Thoracic aorta (tissue), 2 donors: ENCODE measurements around the gene BEND7. TPM values are rescaled to one million over a fixed set of nuclear protein-coding genes. Genes with fewer than 3 reads are reported as not detected.
"Not testable (repeated sequence)": the region's sequence is repeated elsewhere in the genome, so short reads cannot be mapped to it uniquely, and the experiment has no call there.

Experiments
- ATAC-seq: fragments of 150-250 bp; one replicate; pipeline ENCODE4 v1.8.0; 2017; ENCODE audit warnings: low read depth; ENCODE audit not compliant: insufficient number of reproducible peaks, low FRiP score
- DNase-seq: peaks from one replicate; pipeline ENCODE4 v3.0.0-alpha.2; 2020; ENCODE audit warnings: low spot score
- H3K27ac ChIP-seq, 2 donors: fragments of 200-600 bp; sonication (generic); 1 replicate in 1 of 2; 2 replicates in 1 of 2; pipeline ENCODE4 v1.5.1; 2016; ENCODE audit warnings: mild to moderate bottlenecking in 2 of 2, moderate library complexity in 2 of 2
- H3K27me3 ChIP-seq: fragments of 200-600 bp; sonication (generic); replicated peaks from 2 replicates; pipeline ENCODE4 v1.6.0; 2016; ENCODE audit warnings: mild to moderate bottlenecking; ENCODE audit not compliant: insufficient read depth
- H3K36me3 ChIP-seq: fragments of 200-600 bp; sonication (generic); one replicate; pipeline ENCODE4 v1.5.1; 2016
- H3K4me1 ChIP-seq, 2 donors: fragments of 200-600 bp; sonication (generic); 1 replicate in 1 of 2; 2 replicates in 1 of 2; pipeline versions ENCODE4 v1.5.1 to v1.6.0; 2016; ENCODE audit warnings: low read depth in 2 of 2, mild to moderate bottlenecking in 1 of 2; ENCODE audit not compliant: control insufficient read depth in 1 of 2
- H3K4me3 ChIP-seq: fragments of 200-600 bp; sonication (generic); 2 replicates; pipeline ENCODE4 v1.5.1; 2016; ENCODE audit warnings: mild to moderate bottlenecking
- H3K9me3 ChIP-seq: fragments of 200-600 bp; sonication (generic); 2 replicates; pipeline ENCODE4 v1.5.1; 2016
- total RNA-seq, 2 donors: library from RNA; depleted of rRNA; stranded (reverse); fragments of >200 nt; gene quantifications; one replicate each; pipeline versions ENCODE4 v1.1.0 to v1.2.3, GENCODE V29; 2016
- TF ChIP-seq, protein P1 (sequence below): fragments of 200-600 bp; sonication (generic); IDR thresholded peaks from one replicate; pipeline ENCODE4 v1.5.1; 2019; ENCODE audit warnings: antibody characterized with exemption

BEND7 gene
- total RNA-seq, 2 donors from 2014 or later: 15.3 to 38.5 TPM

DNA sequence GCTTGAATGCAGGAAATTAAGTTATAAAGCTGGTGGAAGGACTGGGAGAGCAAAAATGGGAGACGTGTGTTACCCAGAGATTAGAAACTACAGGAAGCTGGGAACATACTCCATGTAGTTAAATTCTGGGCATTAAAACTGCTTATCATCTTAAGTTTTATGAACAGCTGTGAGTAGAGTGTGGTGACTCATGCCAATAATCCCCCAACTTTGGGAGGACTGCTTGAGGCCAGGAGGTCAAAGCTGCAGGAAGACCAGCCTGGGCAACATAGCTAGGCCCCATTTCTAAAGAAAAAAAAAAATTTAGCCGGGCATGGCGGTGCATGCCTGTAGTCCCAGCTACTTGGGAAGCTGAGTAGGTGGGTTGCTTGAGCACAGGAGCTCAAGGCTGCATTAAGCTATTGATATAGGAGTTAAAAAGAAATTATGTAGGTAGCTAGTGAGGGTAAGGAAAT lies 124.5 kb downstream of the BEND7 start:
- Histone ChIP-seq H3K27ac (no peak overlapping the region), H3K36me3 (no peaks in the 10 kb centered on the region), H3K4me1 (no peaks in the 10 kb centered on the region), H3K27me3 (no peaks in the 10 kb centered on the region), H3K4me3 (no peak overlapping the region), H3K9me3 (no peaks in the 10 kb centered on the region)
- ATAC-seq (no peak), DNase-seq (no peak)
- TF ChIP-seq, protein P1, sequence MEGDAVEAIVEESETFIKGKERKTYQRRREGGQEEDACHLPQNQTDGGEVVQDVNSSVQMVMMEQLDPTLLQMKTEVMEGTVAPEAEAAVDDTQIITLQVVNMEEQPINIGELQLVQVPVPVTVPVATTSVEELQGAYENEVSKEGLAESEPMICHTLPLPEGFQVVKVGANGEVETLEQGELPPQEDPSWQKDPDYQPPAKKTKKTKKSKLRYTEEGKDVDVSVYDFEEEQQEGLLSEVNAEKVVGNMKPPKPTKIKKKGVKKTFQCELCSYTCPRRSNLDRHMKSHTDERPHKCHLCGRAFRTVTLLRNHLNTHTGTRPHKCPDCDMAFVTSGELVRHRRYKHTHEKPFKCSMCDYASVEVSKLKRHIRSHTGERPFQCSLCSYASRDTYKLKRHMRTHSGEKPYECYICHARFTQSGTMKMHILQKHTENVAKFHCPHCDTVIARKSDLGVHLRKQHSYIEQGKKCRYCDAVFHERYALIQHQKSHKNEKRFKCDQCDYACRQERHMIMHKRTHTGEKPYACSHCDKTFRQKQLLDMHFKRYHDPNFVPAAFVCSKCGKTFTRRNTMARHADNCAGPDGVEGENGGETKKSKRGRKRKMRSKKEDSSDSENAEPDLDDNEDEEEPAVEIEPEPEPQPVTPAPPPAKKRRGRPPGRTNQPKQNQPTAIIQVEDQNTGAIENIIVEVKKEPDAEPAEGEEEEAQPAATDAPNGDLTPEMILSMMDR: no peak

DNA sequence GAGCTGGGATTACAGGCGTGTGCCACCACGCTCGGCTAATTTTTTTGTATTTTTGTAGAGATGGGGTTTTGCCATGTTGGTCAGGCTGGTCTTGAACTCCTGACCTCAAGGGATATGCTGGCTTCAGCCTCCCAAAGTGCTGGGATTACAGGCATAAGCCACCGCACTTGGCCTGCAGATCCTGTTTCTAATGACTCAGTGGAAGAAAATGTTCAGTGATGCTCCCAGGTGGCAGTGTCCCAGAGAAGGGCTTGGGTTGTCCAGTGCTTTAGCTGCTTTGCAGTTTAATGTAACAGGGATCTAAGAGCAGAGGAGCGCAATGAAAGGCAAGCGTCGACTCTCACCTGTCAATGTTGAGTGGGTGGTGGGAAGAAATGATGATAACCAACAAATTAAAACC lies 125.4 kb downstream of the BEND7 start:
- H3K4me3 ChIP-seq, H3K4me1 ChIP-seq, H3K36me3 ChIP-seq, ATAC-seq, H3K27me3 ChIP-seq, H3K9me3 ChIP-seq, DNase-seq, H3K27ac ChIP-seq: not testable (repeated sequence)

DNA sequence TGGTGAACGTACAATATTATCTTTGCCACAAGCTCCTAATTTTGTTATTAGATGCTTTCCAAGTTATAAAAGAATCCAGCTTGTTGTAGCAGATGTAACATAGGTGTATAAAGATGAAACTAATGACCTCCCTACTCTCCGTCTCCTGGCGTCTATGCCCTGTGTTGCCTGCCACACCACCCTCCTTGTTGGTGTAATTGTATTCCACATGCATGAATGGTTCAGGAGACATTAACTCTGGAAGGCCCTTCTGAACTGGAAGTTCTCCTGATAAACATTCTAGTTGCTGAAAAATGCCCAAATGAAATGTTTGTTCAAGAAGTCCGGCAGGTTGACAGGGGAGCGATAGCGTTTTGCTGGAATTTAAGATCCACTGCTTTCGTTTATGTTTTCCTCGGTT lies 126.8 kb downstream of the BEND7 start:
- Histone ChIP-seq H3K9me3 (no peaks in the 10 kb centered on the region), H3K27me3 (no peaks in the 10 kb centered on the region), H3K4me3 (no peak overlapping the region), H3K27ac (no peak overlapping the region), H3K4me1 (no peaks in the 10 kb centered on the region), H3K36me3 (no peaks in the 10 kb centered on the region)
- DNase-seq (no peak), ATAC-seq (no peak)
- TF ChIP-seq, protein P1: no peak

DNA sequence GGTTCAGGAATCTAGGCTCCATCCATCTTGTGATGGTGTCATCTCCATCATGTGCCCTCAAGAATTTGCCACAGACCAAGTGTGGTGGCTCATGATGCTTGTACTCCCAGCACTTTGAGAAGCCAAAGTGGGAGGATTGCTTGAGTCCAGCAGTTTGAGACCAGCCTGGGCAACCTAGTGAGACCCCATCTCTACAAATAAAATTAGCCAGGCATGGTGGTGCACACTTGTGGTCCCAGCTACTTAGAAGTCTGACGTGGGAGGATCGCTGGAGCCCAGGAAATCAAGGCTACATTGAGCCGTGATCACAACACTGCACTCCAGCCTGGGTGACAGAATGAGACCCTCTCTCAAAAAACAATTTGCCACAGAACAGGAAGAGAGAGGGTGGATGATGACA lies 127.7 kb downstream of the BEND7 start:
- ATAC-seq (no peak), DNase-seq (no peak)
- Histone ChIP-seq H3K27ac (no peak overlapping the region), H3K4me1 (no peaks in the 10 kb centered on the region), H3K9me3 (no peaks in the 10 kb centered on the region), H3K36me3 (no peaks in the 10 kb centered on the region), H3K27me3 (no peaks in the 10 kb centered on the region), H3K4me3 (no peak overlapping the region)
- TF ChIP-seq, protein P1: no peak

DNA sequence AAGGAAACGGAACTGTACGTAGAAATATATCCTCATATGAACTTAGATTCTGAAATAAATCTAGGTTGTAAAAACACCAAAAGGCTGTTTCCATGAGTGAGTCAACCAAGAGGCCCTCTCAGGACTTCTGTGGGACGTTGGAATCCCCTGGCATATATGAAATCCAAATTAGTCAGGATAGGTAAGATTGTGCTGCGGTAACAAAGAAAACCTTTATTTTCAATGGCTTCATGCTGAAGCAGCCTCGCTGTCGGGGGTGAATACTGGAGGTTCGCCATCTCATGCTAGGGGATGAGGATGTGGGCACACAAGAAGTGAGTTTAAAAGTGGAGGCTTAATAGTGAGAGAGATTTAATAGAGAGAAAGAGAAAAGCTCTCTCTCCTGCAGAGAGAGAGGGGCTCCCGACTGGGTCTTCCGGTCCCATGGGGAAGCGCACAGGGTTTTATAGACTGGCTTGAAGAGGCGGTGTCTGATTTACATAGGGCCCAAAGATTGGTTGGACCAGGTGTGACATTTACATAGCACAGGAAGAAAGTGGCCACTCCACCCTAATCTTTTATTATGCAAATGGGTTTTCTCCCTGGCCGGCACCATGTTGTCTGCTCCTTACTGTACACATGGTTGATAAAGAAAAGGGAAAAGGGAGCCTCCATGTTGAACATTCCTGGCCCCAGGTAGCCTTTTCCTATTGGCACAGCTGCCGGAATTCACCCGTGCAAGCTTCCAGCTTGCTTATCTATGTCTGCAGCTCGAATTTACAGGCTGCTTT lies 128.4 kb downstream of the BEND7 start:
- ATAC-seq (no peak), DNase-seq (no peak)
- Histone ChIP-seq H3K27me3 (no peaks in the 10 kb centered on the region), H3K27ac (no peak overlapping the region), H3K36me3 (no peaks in the 10 kb centered on the region), H3K9me3 (no peaks in the 10 kb centered on the region), H3K4me1 (no peaks in the 10 kb centered on the region), H3K4me3 (no peak overlapping the region)
- TF ChIP-seq, protein P1: no peak

DNA sequence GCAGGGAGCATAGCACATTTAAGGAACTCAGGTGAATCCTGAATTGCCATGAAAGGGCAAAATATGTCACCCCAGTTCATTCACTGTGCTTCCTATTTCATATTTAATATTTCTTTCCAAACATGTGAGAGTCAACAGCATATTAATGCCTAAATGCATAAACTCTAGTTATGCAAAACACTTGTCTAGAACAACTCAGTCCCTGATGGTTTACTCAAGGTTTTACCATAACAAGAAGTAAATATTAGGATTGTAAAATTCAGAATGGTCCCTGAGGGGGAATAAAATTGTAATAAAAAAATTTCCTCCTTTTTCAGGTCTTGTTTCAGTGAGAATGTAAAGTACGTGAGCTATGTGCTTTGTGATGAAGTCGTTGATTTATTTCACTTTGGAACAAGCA lies 129.1 kb downstream of the BEND7 start:
- no peak for DNase-seq
- H3K4me1 ChIP-seq: no peaks in the 10 kb centered on the region
- H3K4me3 ChIP-seq: no peak overlapping the region
- H3K27ac ChIP-seq: no peak overlapping the region
- H3K36me3 ChIP-seq: no peaks in the 10 kb centered on the region
- TF ChIP-seq, protein P1: no peak
- no peaks in the 10 kb centered on the region for H3K27me3 ChIP-seq
- no peaks in the 10 kb centered on the region for H3K9me3 ChIP-seq
- ATAC-seq: no peak
